ENCODE data around the gene EZR.

EZR gene

GRCh38 chr6:158756126-158756525, 63.0 kb downstream of the EZR start:
- Histone ChIP-seq H4K20me1 (ENCODE audit: insufficient read depth, low read length) (no peaks in the 10 kb centered on the region), H3F3A (ENCODE audit: insufficient read depth, low read length) (no peaks in the 10 kb centered on the region), H3K4me2 (ENCODE audit: low read depth, low read length) (no peak overlapping the region), H3K4me3 (ENCODE audit: low read length) (no peak overlapping the region), H3K9me2 (replicated peaks; ENCODE audit: insufficient read depth, low read length) (no peaks in the 10 kb centered on the region), H3K27me3 (replicated peaks; ENCODE audit: insufficient read depth, low read length) (no peaks in the 10 kb centered on the region), H3K27ac (ENCODE audit: low read length) (no peak overlapping the region), H3K9ac (ENCODE audit: low read length) (no peak overlapping the region), H3K79me2 (ENCODE audit: low read length) (no peaks in the 10 kb centered on the region), H3K36me3 (replicated peaks; ENCODE audit: insufficient read depth, low read length) (no peaks in the 10 kb centered on the region), H3K4me1 (ENCODE audit: low read length) (no peaks in the 10 kb centered on the region), H3K9me3 (replicated peaks; ENCODE audit: insufficient read depth, low read length) (no peaks in the 10 kb centered on the region), H2AFZ (ENCODE audit: low read length) (no peak overlapping the region)
- TF ChIP-seq CTCF (IDR thresholded peaks at IDR 0.05; ENCODE audit: low read length) (no peak), EZH2phosphoT487 (IDR thresholded peaks at IDR 0.05; ENCODE audit: low read length) (no peak), EZH2 (optimal IDR thresholded peaks at IDR 0.05; ENCODE audit: low read depth, low read length) (no peak)
- no peak for DNase-seq

- TF ChIP-seq EZH2phosphoT487 (IDR thresholded peaks at IDR 0.05; ENCODE audit: low read length) (no peak), CTCF (IDR thresholded peaks at IDR 0.05; ENCODE audit: low read length) (no peak), EZH2 (optimal IDR thresholded peaks at IDR 0.05; ENCODE audit: low read depth, low read length) (no peak)
- no peaks in the 10 kb centered on the region for H3K27me3 ChIP-seq (replicated peaks; ENCODE audit: insufficient read depth, low read length)
- no peak overlapping the region for H3K27ac ChIP-seq (ENCODE audit: low read length)
- H4K20me1 ChIP-seq (ENCODE audit: insufficient read depth, low read length) = no peaks in the 10 kb centered on the region
- H3K4me2 ChIP-seq (ENCODE audit: low read depth, low read length) = no peak overlapping the region
- H2AFZ ChIP-seq (ENCODE audit: low read length) = no peak overlapping the region
- H3K4me3 ChIP-seq (ENCODE audit: low read length) = no peak overlapping the region
- no peak overlapping the region for H3K9ac ChIP-seq (ENCODE audit: low read length)
- H3K9me3 ChIP-seq (replicated peaks; ENCODE audit: insufficient read depth, low read length) = no peaks in the 10 kb centered on the region
- no peaks in the 10 kb centered on the region for H3K79me2 ChIP-seq (ENCODE audit: low read length)
- no peaks in the 10 kb centered on the region for H3K36me3 ChIP-seq (replicated peaks; ENCODE audit: insufficient read depth, low read length)
- H3K9me2 ChIP-seq (replicated peaks; ENCODE audit: insufficient read depth, low read length) = no peaks in the 10 kb centered on the region
- H3F3A ChIP-seq (ENCODE audit: insufficient read depth, low read length) = no peaks in the 10 kb centered on the region
- DNase-seq = no peak
- H3K4me1 ChIP-seq (ENCODE audit: low read length) = no peaks in the 10 kb centered on the region
Measured at GRCh38 chr6:158755636-158756035, 63.5 kb downstream of the EZR start.

GRCh38 chr6:158754738-158755137, 64.4 kb downstream of the EZR start:
- Histone ChIP-seq H3K4me3 (ENCODE audit: low read length) (no peak overlapping the region), H3K9me3 (replicated peaks; ENCODE audit: insufficient read depth, low read length) (no peaks in the 10 kb centered on the region), H4K20me1 (ENCODE audit: insufficient read depth, low read length) (no peaks in the 10 kb centered on the region), H3K36me3 (replicated peaks; ENCODE audit: insufficient read depth, low read length) (no peaks in the 10 kb centered on the region), H3K4me2 (ENCODE audit: low read depth, low read length) (no peak overlapping the region), H3K4me1 (ENCODE audit: low read length) (no peaks in the 10 kb centered on the region), H3K9ac (ENCODE audit: low read length) (no peak overlapping the region), H2AFZ (ENCODE audit: low read length) (no peak overlapping the region), H3K79me2 (ENCODE audit: low read length) (no peaks in the 10 kb centered on the region), H3K9me2 (replicated peaks; ENCODE audit: insufficient read depth, low read length) (no peaks in the 10 kb centered on the region), H3K27me3 (replicated peaks; ENCODE audit: insufficient read depth, low read length) (no peaks in the 10 kb centered on the region), H3F3A (ENCODE audit: insufficient read depth, low read length) (no peaks in the 10 kb centered on the region), H3K27ac (ENCODE audit: low read length) (no peak overlapping the region)
- TF ChIP-seq EZH2phosphoT487 (IDR thresholded peaks at IDR 0.05; ENCODE audit: low read length) = no peak
- no peak for TF ChIP-seq CTCF (IDR thresholded peaks at IDR 0.05; ENCODE audit: low read length)
- no peak for TF ChIP-seq EZH2 (optimal IDR thresholded peaks at IDR 0.05; ENCODE audit: low read depth, low read length)
- no peak for DNase-seq
